Stimulated activated CD4-positive, alpha-beta T cell treated with anti-CD3 and anti-CD28 coated beads, Interleukin-2, amount 100 ng/mL, for 24 hours (primary cell): ENCODE data around the gene KHK.
"Not testable (repeated sequence)": the region's sequence is repeated elsewhere in the genome, so short reads cannot be mapped to it uniquely, and the experiment has no call there.

Experiments
- DNase-seq, 2 donors: peaks; one replicate each; pipeline ENCODE4 v3.0.0-alpha.2; 2020

Gene KHK

GRCh38 chr2:27060323-27060722 is 26.2 kb upstream of the KHK start:
- DNase-seq = no peak

GRCh38 chr2:27065128-27065527 is 21.4 kb upstream of the KHK start:
- no peak for DNase-seq

- no peak for DNase-seq
Measured at GRCh38 chr2:27067385-27067784, 19.2 kb upstream of the KHK start.

- no peak for DNase-seq
Measured at GRCh38 chr2:27069436-27069835, 17.1 kb upstream of the KHK start.

- no peak for DNase-seq
Measured at GRCh38 chr2:27069961-27070618, 16.5 kb upstream of the KHK start.

GRCh38 chr2:27070653-27071276 is 15.8 kb upstream of the KHK start:
- DNase-seq = no peak

GRCh38 chr2:27071277-27071989 is 15.1 kb upstream of the KHK start, which contains the start of gene OST4:
Gene OST4, minus strand, starts transcription at chr2:27071654.
- DNase-seq = peak; percentile 91 to 94

GRCh38 chr2:27071990-27072830 is 14.4 kb upstream of the KHK start:
- DNase-seq = peak; percentile 46 to 58

- DNase-seq = no peak
Measured at GRCh38 chr2:27072920-27073319, 13.7 kb upstream of the KHK start.

- DNase-seq = no peak
Measured at GRCh38 chr2:27073782-27074181, 12.8 kb upstream of the KHK start.

- peak; percentile 37 to 48 for DNase-seq
Measured at GRCh38 chr2:27074738-27075565, 11.6 kb upstream of the KHK start.

- DNase-seq = not testable (repeated sequence)
Measured at GRCh38 chr2:27075566-27075871, 11.1 kb upstream of the KHK start.

GRCh38 chr2:27076323-27076722 is 10.2 kb upstream of the KHK start:
- DNase-seq = no peak

GRCh38 chr2:27077231-27077630 is 9.3 kb upstream of the KHK start:
- DNase-seq = no peak

GRCh38 chr2:27078267-27079194 is 8.0 kb upstream of the KHK start, which contains the start of gene EMILIN1:
Gene EMILIN1, plus strand, starts transcription at chr2:27078615. Its CDS starts 451 bp downstream, at chr2:27079066.
- no peak for DNase-seq

- no peak for DNase-seq
Measured at GRCh38 chr2:27079233-27080139, 7.1 kb upstream of the KHK start.

GRCh38 chr2:27080140-27080469 is 6.5 kb upstream of the KHK start:
- DNase-seq = no peak

GRCh38 chr2:27080603-27080936 is 6.0 kb upstream of the KHK start:
- no peak for DNase-seq

- DNase-seq = no peak
Measured at GRCh38 chr2:27081984-27082772, 4.4 kb upstream of the KHK start.
